HG03135 (cell line): ENCODE measurements around the gene SFRP5.

Experiments used
- ATAC-seq: cut with Tn5 transposase; IDR thresholded peaks from one replicate; pipeline ENCODE4 v1.9.1; 2021; ENCODE audit warnings: mild to moderate bottlenecking, moderate library complexity; ENCODE audit not compliant: unreplicated experiment

Gene SFRP5

GRCh38 chr10:97766106-97766810 is 5.5 kb downstream of the SFRP5 start:
- ATAC-seq: no peak

GRCh38 chr10:97765201-97765600 is 6.6 kb downstream of the SFRP5 start:
- ATAC-seq: no peak

- ATAC-seq: no peak
Observed at GRCh38 chr10:97764519-97764931, 7.3 kb downstream of the SFRP5 start.

DNA sequence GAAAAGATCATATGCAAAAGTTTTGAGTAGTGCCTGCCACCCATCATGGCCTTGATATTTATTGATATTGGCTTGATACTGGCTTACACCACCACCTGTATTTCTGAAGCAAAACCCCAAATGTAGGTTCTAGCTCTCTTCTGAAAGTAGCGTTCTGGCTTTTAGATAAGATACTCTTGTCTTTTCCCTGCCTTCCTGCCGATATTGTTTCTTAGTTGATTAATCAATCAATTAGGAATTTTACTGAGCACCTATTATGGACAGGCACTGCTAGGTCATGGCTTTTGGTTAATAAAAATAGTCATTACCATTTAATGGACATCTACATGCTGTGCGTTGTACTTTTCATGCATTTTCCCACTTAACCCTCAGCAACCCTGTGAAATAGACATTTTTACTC is 7.9 kb downstream of the SFRP5 start:
- ATAC-seq: no peak

- ATAC-seq: no peak
Observed at GRCh38 chr10:97763411-97763810, 8.4 kb downstream of the SFRP5 start.

DNA sequence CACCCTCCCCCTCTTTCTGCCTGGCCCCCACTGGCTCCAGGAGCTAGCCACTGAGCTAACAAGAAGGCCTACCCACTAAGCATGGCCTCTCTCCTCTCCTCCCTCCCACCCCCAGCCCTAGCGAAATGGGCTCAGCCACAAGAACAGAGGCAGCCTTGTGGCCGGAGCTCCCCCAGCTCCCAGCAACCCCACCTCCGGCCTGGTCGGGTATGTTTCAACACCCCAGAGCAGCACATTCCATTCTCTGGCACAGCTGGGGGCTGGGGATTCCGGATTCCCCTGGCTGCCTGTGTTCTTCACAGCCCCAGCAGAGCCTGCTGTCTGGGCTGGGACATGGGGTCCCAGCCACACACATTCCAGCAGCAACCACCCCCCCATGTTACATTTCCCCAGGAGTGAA is 9.0 kb downstream of the SFRP5 start:
- ATAC-seq: no peak

DNA sequence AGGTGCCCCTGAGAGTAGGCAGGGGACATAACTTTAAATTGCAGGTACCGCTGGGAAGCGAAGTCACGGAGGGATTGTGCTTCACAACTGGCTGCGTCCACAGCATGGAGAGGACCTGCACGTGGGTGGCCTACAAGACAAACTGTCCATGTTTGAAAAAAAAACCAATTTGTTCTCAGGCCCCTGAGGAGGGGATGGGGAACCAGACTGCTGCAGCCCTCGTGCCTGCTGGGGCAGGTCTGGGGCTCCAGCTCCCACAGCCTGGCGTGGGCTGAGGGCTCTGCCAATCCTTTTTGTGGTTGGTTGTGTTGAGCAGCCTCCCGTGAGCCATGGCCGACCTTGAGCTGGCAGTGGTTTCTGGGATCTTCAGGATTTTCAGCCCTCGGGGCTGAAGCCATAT is 9.7 kb downstream of the SFRP5 start:
- ATAC-seq: no peak

DNA sequence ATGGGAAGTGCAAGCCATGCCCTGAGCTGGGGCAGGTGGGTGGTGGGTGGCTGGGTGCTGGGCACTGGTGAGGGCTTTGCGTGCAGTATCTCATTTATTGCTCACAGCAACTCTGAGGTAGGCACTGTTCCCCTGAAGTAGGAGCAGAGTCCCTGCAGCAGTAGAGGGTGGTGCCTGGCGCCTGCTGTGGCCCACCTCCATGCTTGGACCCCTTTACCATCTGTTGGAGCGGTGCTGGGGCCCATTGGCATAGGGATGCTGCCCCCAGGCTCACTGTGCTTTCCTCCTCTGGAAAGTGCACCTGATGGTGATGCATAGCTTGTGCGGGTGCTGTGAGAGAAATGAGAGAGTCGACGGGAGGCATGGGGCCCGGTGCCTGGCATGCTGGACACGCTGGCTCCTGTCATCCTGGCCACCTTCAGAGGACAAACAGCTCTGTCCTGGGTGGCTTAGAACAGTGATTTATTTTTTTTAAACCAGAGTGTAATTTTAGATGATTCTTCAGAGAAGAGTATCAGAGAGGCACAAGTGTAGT is 10.4 kb downstream of the SFRP5 start:
- no peak for ATAC-seq

- no peak for ATAC-seq
Observed at GRCh38 chr10:97760461-97761257, 11.1 kb downstream of the SFRP5 start.

DNA sequence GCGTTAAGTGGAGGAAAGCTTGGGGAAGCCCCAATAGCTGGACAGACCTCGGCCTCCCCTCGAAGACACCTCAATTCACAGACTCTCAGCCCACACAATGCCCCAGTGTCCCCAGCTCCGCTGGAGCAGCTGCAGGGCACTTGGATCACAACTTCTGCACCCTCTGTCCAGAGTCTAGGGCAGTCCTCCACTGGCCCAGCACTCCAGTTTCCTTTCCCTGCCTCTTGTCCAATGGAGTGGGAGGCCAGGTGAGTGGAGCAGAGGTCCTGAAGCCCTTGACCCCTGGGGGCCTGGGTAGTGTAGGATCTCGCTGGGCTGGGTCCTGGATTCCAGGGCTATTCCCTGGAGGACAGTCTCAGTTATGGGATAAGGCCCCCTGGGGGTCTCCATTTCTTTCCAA is 11.9 kb downstream of the SFRP5 start:
- ATAC-seq: no peak

DNA sequence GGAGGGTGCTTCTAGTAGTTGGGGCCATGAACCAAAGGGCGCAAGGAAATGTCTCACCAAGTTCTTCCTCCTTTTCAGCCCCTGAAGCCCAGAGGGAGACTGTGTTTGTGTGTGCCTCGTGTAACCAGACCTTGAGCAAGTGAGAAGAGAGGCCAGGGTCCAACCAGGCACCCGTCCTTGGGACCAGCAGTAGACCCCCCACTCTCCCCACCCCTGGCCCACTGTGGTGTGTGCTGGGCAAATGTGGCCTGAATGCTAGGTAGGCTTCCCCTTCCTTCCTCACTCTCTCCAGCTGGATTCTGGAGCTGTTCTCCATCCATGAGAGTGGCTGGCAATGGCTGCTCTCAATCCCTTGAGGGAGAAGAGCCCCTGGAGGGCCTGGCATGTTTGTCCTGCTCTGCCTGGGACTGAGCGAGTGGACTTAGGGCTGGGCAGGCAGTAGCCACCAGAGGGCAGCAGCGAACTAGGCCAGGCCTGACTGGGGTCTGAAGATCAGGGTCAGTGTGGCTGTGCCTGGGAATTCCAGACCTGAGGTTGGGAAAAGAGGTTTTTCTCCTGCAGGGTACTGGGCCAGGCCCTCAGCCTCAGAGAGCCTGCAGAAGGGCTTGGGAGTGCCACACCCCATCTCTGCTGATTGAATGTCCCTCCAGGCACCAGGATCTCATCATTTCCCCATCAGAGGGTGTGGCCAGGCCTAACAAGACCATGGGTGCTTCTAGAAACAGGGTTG is 12.5 kb downstream of the SFRP5 start:
- ATAC-seq: no peak

GRCh38 chr10:97757471-97757870 is 14.3 kb downstream of the SFRP5 start:
- ATAC-seq: no peak

DNA sequence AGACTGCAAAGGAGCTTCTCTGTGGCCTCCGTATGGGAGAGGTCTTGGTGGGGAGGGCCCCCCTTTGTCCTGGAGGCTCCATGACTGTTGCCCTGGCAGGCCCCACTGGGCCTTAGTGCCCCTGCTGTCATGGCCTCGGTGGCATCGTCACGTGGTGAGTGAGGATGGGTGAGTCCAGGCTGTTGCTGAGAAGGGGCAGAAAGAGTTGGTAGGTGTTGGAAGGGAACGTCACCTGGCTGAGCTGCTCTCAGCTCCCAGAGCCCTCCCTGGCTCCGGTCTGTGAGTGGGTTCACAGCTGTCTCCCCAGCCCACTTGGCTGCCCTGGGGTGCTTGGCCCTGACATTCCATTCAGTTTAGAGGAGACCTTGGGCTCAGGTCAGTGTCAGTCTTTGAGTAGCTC is 16.1 kb downstream of the SFRP5 start:
- no peak for ATAC-seq

DNA sequence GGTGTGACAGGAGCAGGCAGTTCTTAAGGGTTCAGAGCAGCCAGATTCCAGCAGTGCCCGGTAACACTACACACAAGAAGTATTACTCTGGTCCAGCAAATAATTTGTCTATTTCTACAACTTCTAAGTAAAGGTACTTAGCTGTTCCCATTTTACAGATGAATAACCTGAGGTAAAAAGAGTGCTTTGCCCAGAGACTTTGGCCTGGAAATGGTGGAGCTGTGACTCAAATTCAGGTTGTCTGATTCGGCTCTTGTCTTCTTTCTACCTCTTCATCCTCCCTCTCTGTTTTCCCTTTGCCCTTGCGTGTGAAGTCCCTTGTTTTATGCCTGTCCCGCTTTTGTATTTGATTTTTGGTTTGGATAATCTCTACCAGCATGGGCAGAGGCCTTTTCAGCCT is 17.1 kb downstream of the SFRP5 start:
- no peak for ATAC-seq

GRCh38 chr10:97752956-97753355 is 18.8 kb downstream of the SFRP5 start:
- no peak for ATAC-seq

DNA sequence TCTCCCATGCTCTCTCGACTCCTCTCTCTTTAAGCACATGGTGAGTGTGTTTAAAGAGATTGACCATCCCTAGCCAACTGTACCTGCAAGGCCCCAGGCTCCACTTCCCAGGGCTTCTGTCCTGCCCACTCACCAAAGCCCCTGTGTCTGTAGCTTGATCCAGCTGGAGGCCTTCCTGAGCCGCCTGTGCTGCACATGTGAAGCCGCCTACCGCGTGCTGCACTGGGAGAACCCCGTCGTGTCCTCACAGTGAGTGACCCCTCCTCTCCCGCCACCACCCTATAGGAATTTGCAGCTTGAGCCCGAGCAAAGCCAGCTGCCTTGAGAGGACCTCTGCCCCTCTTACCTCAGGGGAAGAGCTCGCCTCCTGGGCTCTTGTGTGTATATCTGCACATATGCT is 23.7 kb downstream of the SFRP5 start:
- no peak for ATAC-seq

GRCh38 chr10:97747573-97747972 is 24.2 kb downstream of the SFRP5 start:
- ATAC-seq: no peak

DNA sequence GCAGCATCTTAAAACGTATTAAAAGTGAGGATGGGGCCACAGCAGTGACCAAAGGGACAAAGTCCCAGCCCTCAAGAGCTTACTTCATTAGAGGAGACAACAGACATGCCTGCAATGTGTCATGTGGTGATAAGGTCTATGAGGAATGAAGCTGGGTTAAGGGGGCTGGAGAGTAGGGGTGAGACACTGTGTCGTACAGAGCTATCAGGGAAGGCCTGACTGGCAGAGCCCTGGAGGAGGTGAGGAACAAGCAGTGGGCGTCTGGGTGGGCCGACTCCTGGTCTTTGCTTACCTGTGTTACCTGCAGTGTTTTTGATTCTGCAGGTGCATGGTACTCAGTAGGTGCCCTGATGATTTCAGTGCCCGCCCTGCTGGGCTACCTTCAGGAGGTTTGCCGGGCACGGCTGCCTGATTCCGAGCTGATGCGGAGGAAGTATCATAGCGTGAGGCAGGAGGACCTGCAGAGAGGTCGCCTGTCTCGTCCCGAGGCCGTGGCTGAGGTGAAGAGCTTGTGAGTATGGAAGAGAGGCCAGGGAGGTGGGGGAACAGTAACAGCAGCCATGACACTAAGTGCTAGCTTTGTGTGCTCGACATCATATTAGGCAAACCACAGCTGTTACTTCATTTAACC is 27.3 kb downstream of the SFRP5 start:
- ATAC-seq: no peak

GRCh38 chr10:97743169-97743943 is 28.4 kb downstream of the SFRP5 start:
- no peak for ATAC-seq

DNA sequence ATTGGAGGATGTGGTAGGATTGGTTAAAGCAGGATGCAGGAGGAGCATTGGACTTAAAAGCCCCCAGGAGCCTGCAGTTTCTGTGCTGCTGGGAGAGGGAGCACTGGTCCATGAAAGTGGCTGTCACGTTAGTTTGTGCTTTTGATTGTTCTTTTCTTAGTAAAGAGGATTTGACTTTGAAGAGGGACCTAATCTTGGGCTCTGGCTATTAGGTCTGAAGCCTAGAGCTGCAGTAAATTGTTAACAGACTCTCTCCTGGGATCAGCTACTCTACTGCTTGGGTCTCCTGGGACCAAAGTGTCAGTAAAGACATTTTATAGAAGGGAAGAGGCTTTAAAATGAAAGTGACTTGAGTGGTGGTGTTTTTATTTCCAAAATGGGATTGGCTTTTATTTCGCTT is 31.2 kb downstream of the SFRP5 start:
- no peak for ATAC-seq
